Stimulated activated CD8-positive, alpha-beta memory T cell treated with anti-CD3 and anti-CD28 coated beads, Interleukin-15, amount 100 ng/mL, for 1 hour (primary cell): ENCODE data around the gene APRT.
"Not testable (repeated sequence)": the region's sequence is repeated elsewhere in the genome, so short reads cannot be mapped to it uniquely, and the experiment has no call there.

Source experiments
- DNase-seq: peaks from one replicate; pipeline ENCODE4 v3.0.0-alpha.2; 2020; ENCODE audit warnings: low read depth

Gene APRT

DNA sequence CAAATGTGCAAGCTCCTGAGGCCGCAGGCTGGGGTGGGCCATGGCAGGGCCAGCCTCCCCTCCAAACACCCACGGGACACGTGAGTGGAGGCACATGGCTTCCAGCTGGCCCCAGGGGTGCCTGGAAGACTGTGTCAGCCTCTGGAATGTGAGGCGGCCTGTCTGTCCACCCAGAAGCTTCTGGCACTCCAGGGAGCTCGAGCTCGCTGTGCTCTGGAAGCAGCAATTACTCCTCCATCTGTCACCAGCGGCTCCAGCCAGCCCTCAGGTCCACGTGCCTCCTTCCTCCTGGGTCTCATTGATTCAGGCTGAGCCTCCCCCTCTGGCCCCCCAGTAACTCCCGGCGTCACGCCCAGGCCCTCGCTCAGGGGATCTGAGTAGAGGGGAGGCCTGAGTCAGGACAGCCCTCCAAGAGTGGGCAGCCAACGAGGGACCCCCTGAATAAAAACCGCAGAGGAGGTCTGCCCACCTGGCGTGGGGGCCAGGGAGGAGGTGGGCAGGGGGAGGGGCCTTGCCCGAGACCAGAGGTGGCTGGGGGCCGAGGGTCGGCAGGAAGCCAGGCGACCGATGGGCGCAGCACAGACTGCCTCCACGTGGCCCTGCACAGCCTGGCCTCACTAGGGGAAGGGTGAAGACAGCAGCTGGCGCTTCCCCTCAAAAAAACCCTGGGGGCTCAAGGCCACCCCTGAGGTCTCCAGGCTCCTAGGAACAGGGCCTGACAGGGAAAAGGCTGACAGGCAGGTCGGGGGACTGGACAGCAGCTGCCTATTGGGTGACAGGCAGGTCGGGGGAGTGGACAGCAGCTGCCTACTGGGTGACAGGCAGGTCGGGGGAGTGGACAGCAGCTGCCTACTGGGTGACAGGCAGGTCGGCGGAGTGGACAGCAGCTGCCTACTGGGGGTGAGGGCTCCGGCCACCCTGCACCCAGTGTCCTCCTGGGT lies 38.6 kb downstream of the APRT start:
- DNase-seq: no peak

DNA sequence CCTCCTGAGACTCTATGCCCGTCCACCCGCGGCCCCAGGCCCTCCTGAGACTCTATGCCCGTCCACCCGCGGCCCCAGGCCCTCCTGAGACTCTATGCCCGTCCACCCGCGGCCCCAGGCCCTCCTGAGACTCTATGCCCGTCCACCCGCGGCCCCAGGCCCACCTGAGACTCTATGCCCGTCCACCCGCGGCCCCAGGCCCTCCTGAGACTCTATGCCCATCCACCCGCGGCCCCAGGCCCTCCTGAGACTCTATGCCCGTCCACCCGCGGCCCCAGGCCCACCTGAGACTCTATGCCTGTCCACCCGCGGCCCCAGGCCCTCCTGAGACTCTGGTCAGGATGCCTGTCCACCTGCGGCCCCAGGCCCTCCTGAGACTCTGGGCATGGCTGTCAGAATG lies 39.9 kb downstream of the APRT start:
- not testable (repeated sequence) for DNase-seq

GRCh38 chr16:88771294-88771772 lies 40.4 kb downstream of the APRT start:
- DNase-seq: no peak

- DNase-seq: no peak
These were observed 41.1 kb downstream of the APRT start for GRCh38 chr16:88770461-88771293.

DNA sequence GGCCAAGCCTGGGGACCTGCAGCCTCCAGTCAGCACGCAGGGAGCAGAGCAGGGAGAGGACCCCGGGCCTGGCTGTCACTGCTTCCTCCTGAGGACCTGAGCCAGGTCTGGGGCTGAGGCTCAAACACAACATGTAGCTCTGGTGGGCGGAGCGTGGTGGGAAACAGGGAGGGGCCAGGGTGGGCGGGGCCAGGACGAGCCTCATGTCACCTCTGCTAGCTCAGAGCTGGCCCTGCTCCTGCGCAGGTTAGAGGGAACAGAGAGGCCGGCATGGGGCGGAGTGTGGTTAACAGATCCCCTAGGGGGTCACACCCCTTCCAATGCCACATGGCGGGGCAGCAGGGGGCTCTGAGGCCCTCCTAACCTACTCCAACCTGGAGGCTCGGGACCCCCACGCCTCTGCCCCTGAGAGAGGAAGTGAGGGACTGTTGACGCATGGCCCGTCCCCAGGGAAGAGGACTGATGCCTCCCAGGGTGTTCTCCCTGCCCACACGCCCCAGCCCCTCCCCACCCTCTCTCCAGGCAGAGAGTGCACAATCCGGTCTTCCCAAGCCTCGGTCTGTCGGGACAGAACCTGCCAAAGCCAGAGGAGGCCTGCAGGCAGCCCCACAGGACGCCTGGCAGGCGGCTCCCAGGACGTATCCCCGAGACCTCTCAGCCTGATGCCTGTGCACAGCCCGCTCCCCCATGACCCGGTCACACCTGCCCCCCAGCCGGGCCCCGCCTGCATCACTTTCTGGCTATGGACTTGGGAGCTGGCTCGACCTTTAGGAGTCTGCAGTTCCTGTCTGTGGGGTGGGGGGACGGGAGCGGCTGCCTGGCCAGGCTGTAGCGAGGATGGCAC lies 41.9 kb downstream of the APRT start:
- DNase-seq: no peak

DNA sequence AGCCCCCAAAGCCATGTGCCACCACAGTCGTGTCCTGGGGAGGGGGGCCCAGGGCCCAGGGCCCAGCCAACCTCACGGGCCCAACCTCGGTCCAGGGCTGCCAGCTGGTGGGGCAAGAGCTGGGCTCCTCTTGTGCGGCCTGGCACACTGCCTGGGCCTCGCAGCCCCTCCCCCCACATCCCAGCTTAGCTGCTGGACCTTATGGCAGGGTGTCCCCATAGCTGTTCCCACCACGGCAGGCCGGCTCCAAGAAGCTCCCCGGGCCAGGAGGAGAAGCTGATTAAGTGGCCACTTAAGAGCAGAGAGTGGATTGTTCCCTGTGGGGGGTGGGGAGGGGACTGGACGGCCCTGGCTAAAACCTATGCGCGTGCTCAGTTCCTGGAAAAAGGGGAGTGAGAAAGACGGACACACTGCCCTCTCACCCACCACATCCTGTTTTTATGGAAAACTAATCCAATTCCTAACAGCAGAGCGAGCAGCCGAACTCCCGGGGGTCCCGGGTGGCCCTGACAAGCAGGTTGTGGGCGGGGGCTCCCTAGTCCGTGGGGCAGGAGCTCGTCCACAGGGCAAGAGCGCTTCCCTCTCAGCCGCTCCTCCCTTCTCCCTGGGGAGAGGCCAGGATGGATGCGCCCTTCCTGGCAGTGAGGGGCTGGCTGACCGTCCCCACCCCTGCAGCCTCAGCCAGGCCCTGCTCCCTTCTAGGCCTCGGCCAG lies 43.5 kb downstream of the APRT start:
- no peak for DNase-seq

GRCh38 chr16:88767546-88768070 lies 44.1 kb downstream of the APRT start:
- no peak for DNase-seq

GRCh38 chr16:88766975-88767374 lies 44.8 kb downstream of the APRT start:
- DNase-seq: no peak

DNA sequence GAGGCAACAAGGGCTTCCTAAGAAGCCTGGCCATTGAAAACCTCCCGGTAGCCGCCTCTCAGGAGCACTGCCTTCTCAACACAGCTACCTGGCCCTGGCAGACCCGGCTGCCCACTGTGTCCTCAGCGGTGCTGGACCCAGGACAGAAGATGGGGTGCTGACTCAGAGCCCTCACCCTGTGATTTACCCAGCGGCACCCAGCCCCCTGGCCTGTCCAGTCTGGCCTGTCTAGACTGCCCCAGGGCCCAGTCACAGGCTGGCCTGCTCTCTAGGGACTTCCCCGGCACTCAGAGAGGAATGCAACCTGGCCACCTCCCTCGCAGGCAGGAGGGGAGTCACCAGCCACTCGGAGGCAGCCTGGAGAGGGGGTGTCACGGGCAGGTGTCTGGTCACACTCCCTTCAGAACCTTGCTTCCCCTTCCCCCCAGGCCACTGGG lies 46.8 kb downstream of the APRT start:
- DNase-seq: no peak

GRCh38 chr16:88764080-88764479 lies 47.6 kb downstream of the APRT start:
- DNase-seq: no peak

DNA sequence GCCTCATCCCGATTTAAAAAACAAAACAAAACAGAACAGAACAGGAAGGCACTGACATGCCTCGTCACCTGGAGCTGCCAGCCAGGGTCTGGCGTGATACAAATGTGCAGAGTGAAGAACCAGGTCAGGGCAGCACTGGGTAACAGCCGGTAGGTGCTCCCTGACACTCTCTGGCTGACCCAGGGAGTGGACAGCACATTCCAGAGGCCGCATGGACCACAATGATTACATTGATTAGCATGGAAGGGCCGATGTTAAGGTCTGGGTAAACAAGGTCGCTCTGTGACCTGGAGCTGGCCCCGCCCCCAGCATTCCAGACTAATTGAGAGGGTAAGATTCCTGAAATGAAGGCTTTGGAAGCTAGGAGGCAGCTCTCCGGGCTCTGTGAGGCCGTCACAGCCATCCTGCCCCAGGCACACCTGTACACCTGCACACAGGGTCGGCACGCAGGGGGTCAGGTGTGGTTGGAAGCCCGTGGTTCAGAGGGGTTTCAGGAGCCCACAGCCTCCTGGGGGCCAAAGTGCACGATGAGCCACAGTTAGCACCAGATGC lies 48.1 kb downstream of the APRT start:
- DNase-seq: no peak

GRCh38 chr16:88762941-88763340 lies 48.8 kb downstream of the APRT start:
- no peak for DNase-seq

DNA sequence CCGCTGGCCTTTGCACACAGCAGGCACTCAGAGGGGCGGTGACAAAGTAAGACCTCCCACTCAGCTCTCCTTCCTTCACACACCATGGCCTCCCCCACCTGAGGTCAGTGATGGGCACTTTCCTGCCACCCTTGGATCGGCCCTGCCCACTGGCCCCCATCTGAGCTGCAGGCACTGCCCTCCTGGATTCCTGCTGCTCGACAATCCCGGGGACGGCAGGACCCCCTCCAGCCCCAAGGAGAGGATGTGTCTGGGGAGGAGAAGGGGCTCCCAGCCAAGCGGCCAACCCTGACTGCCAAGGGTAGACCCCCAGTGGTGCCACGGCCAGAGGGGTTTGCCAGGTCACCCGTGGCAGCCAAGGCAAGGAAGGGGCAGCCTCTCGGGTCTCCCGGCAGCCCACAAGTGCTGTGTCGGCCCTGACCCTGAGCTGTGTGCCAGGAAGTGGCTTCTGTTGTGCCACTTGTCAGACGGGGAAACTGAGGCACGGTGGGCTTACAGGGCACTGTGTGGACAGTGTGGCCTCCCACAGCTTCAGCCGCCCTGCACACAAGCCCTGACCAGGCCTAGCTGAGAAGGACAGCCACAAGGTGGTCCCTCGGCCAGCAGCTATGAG lies 49.4 kb downstream of the APRT start:
- no peak for DNase-seq

DNA sequence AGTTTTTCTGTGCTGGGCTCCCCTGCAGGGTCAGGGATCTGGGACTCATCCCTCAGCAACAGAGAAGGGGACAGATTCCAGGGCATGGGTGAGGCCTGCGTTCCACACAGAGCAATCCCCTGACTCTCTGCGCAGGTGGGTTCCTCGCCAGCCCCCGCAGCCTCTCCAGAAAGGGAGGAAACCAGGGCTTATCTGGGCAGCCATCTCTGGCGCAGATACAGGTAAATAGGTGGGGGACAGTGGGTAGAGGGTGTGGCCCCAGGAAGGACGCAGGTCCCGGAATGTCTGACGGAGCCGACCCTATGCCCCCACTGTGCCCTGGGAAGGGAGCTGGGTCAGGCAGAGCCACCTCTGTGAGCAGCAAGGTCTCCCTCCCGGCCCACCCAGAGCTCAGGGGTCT lies 49.9 kb downstream of the APRT start:
- DNase-seq: no peak

DNA sequence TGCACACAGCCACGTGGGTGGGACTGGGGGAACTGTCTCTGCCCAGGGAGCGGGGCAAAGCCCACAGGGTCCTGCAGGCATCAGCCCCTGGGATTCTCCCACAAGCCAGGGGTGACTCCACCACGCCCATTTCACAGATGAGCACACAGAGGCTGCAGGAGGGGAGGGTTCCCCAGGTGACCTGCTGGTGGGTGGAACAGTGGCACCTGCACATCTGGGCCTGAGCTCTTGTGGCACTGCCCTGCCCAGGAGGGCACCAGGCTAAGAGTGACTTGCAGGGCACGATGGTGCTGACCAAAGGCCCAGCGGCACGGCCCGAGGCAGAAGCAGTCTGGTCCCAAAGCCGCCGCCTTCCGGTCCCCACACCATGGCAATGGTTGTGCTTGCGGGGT lies 50.6 kb downstream of the APRT start:
- DNase-seq: no peak

- no peak for DNase-seq
These were observed 51.1 kb downstream of the APRT start for GRCh38 chr16:88760424-88761142.

- no peak for DNase-seq
These were observed 51.8 kb downstream of the APRT start for GRCh38 chr16:88759976-88760350.
